ENCODE data around the gene DGCR2. TPM values are rescaled to one million over a fixed set of nuclear protein-coding genes. Genes with fewer than 3 reads are reported as not detected.
"Not testable (repeated sequence)": the region's sequence is repeated elsewhere in the genome, so short reads cannot be mapped to it uniquely, and the experiment has no call there.

DGCR2 gene
- total and polyA plus RNA-seq, 2 of the 8 experiments (the other 6 are each of a cell fraction or from before 2014, with no cell fraction given) = 42.3 to 62.2 TPM

DNA sequence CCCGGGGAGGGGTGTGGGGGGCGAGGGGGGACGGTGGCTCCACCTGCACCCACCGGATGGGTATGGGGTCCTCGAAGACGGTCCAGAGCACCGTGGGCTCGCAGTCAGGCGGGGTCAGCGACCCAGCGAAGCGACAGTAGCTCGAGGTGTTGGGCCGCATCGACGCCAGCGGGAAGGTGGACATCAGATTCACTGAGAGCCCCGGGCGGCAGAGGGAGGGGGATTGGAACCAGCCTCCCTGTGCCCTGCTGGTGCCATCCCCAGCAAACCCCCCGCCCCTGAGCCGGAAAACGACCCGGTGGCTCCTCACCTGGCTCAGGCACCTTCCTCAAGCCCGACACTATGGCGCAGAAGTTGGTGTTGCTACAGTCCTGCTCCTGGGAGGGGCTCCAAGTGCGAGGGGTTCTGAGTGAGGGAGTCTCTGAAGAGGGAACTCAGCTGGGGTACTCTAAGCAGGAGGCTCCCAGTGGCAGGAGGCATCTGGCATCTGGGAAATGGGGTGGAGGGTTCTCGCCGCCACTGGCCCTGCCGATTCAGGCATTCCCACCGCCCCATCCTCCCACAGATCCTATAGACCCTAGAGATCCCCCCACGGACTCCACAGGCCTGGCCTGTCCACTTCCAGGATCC is 89.9 kb downstream of the DGCR2 start:
- H2BK20ac ChIP-seq (ENCODE audit: low read length); H3K14ac ChIP-seq (ENCODE audit: insufficient read length); H4K5ac ChIP-seq (ENCODE audit: insufficient read length, low read depth, low read length); H3K27ac ChIP-seq (ENCODE audit: low read depth, low read length); H4K8ac ChIP-seq (ENCODE audit: extremely low read depth, insufficient read depth, low read length); H3K23me2 ChIP-seq (ENCODE audit: low read depth, low read length); H3K18ac ChIP-seq (ENCODE audit: extremely low read depth, low read length); H2BK15ac ChIP-seq (ENCODE audit: low read length); H2AFZ ChIP-seq (ENCODE audit: low read length); H3K9ac ChIP-seq (replicated peaks in 1 of 4; ENCODE audit: extremely low read depth in 1 of 4, low read depth in 3 of 4, low read length in 3 of 4); H3K4ac ChIP-seq (replicated peaks; ENCODE audit: insufficient read length, low read depth, low read length); H3K36me3 ChIP-seq (ENCODE audit: control insufficient read depth in 2 of 4, insufficient read depth in 4 of 4, low read length in 3 of 4); H3K79me2 ChIP-seq (ENCODE audit: control insufficient read depth in 1 of 2, insufficient read depth in 2 of 2, low read length in 2 of 2); H3K4me1 ChIP-seq (replicated peaks in 1 of 4; ENCODE audit: control insufficient read depth in 3 of 4, insufficient read depth in 4 of 4, low read length in 3 of 4); H2BK12ac ChIP-seq (ENCODE audit: low read depth, low read length); H3K79me1 ChIP-seq (ENCODE audit: low read depth, low read length); CTCF ChIA-PET (ENCODE audit: partially characterized antibody); H3K56ac ChIP-seq (replicated peaks; ENCODE audit: insufficient read length, low read depth, low read length); FAIRE-seq; H4K91ac ChIP-seq (replicated peaks; ENCODE audit: insufficient read length, low read length); H2BK120ac ChIP-seq (replicated peaks; ENCODE audit: low read depth, low read length); H3K4me2 ChIP-seq (ENCODE audit: insufficient read depth in 1 of 2, low read depth in 2 of 2, low read length in 2 of 2); POLR2A ChIA-PET (ENCODE audit: partially characterized antibody); H2BK5ac ChIP-seq (ENCODE audit: low read depth, low read length); H3K23ac ChIP-seq (ENCODE audit: insufficient read length); H3K4me3 ChIP-seq (ENCODE audit: extremely low read depth in 1 of 4, insufficient read depth in 2 of 4, low read depth in 3 of 4, low read length in 4 of 4); H2AK5ac ChIP-seq (ENCODE audit: low read depth, low read length); H3K9me3 ChIP-seq (ENCODE audit: insufficient read depth in 2 of 2, low read depth in 1 of 2, low read length in 1 of 2): not testable (repeated sequence)
- peak in 1 of 2 experiments; percentile 46 for DNase-seq (ENCODE audit: low read depth in 1 of 2, low spot score in 2 of 2)
- H3K27me3 ChIP-seq (replicated peaks in 1 of 4; ENCODE audit: control insufficient read depth in 3 of 4, extremely low read depth in 1 of 4, insufficient read depth in 3 of 4, low read length in 3 of 4) = peaks cover 10 to 26% (median 19%) of the 10 kb centered on the region in 4 experiments; a peak in 6 of 7 replicates
- 90% methylated on average over 7 of the region's 31 CpGs; no CpG with 5 or more reads in 1 of the 2 experiments for WGBS, 2 experiments (ENCODE audit: extremely low coverage in 1 of 2, insufficient coverage in 1 of 2, insufficient read length in 1 of 2, insufficient replicate concordance in 2 of 2, low coverage in 1 of 2, low lambda C conversion rate in 2 of 2, missing lambda C conversion rate in 1 of 2)
- peaks cover 0 to 14% of the 10 kb centered on the region in 2 experiments for H4K20me1 ChIP-seq (replicated peaks in 1 of 2; ENCODE audit: control insufficient read depth in 1 of 2, insufficient read depth in 2 of 2, low read length in 2 of 2)

DNA sequence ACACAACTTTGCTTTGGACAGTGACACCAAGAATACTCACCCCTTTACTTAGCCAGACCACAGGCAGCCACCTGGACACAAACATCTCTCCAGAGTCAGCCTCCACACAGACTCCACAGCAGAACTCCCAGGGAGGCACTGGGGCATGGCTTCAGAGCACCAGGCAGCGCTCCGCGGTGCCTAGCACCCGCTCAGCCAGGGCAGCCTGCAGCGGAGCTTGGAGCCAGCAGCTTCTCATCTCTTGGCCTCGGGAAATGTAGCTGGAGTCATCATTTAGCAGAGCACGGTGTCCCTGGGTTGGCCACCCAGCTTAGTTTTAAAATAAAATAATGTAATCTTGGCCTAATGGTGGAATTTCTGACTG is 91.3 kb downstream of the DGCR2 start:
- H2BK20ac ChIP-seq (ENCODE audit: low read length); H3K9me3 ChIP-seq (ENCODE audit: insufficient read depth in 2 of 2, low read depth in 1 of 2, low read length in 1 of 2); H4K5ac ChIP-seq (ENCODE audit: insufficient read length, low read depth, low read length); H4K20me1 ChIP-seq (replicated peaks in 1 of 2; ENCODE audit: control insufficient read depth in 1 of 2, insufficient read depth in 2 of 2, low read length in 2 of 2); H3K9ac ChIP-seq (replicated peaks in 1 of 4; ENCODE audit: extremely low read depth in 1 of 4, low read depth in 3 of 4, low read length in 3 of 4); H3K56ac ChIP-seq (replicated peaks; ENCODE audit: insufficient read length, low read depth, low read length); H2AFZ ChIP-seq (ENCODE audit: low read length); H3K27ac ChIP-seq (ENCODE audit: low read depth, low read length); H2AK5ac ChIP-seq (ENCODE audit: low read depth, low read length); H4K91ac ChIP-seq (replicated peaks; ENCODE audit: insufficient read length, low read length); POLR2A ChIA-PET (ENCODE audit: partially characterized antibody); H3K23ac ChIP-seq (ENCODE audit: insufficient read length); H4K8ac ChIP-seq (ENCODE audit: extremely low read depth, insufficient read depth, low read length); H3K4me2 ChIP-seq (ENCODE audit: insufficient read depth in 1 of 2, low read depth in 2 of 2, low read length in 2 of 2); H3K79me1 ChIP-seq (ENCODE audit: low read depth, low read length); H3K4me1 ChIP-seq (replicated peaks in 1 of 4; ENCODE audit: control insufficient read depth in 3 of 4, insufficient read depth in 4 of 4, low read length in 3 of 4); H3K4me3 ChIP-seq (ENCODE audit: extremely low read depth in 1 of 4, insufficient read depth in 2 of 4, low read depth in 3 of 4, low read length in 4 of 4); H3K36me3 ChIP-seq (ENCODE audit: control insufficient read depth in 2 of 4, insufficient read depth in 4 of 4, low read length in 3 of 4); H3K14ac ChIP-seq (ENCODE audit: insufficient read length); CTCF ChIA-PET (ENCODE audit: partially characterized antibody); H3K4ac ChIP-seq (replicated peaks; ENCODE audit: insufficient read length, low read depth, low read length); FAIRE-seq; H2BK12ac ChIP-seq (ENCODE audit: low read depth, low read length); H3K79me2 ChIP-seq (ENCODE audit: control insufficient read depth in 1 of 2, insufficient read depth in 2 of 2, low read length in 2 of 2); H2BK120ac ChIP-seq (replicated peaks; ENCODE audit: low read depth, low read length); H3K23me2 ChIP-seq (ENCODE audit: low read depth, low read length); H2BK5ac ChIP-seq (ENCODE audit: low read depth, low read length); H2BK15ac ChIP-seq (ENCODE audit: low read length); H3K18ac ChIP-seq (ENCODE audit: extremely low read depth, low read length): not testable (repeated sequence)
- peak in 1 of 2 experiments; percentile 35 for DNase-seq (ENCODE audit: low read depth in 1 of 2, low spot score in 2 of 2)
- WGBS, 2 experiments (ENCODE audit: extremely low coverage in 1 of 2, insufficient coverage in 1 of 2, insufficient read length in 1 of 2, insufficient replicate concordance in 2 of 2, low coverage in 1 of 2, low lambda C conversion rate in 2 of 2, missing lambda C conversion rate in 1 of 2) = 95% methylated on average over 6 of the region's 7 CpGs; no CpG with 5 or more reads in 1 of the 2 experiments
- peaks cover 10 to 26% (median 19%) of the 10 kb centered on the region in 4 experiments; a peak in 6 of 7 replicates for H3K27me3 ChIP-seq (replicated peaks in 1 of 4; ENCODE audit: control insufficient read depth in 3 of 4, extremely low read depth in 1 of 4, insufficient read depth in 3 of 4, low read length in 3 of 4)

Data from H1 (cell line).